DND-41 (cell line): ENCODE results near the gene TMEM131L.

Experiments used
- CTCF ChIP-seq: IDR thresholded peaks from 2 replicates; pipeline ENCODE4 v1.5.1; 2012; ENCODE audit warnings: borderline replicate concordance, low read length, moderate library complexity, mild to moderate bottlenecking; ENCODE audit not compliant: poor library complexity, severe bottlenecking; ENCODE audit errors: extremely low read depth
- EZH2 ChIP-seq: IDR thresholded peaks from 3 replicates; pipeline ENCODE4 v1.6.1; 2012; ENCODE audit warnings: borderline replicate concordance, low read depth, mild to moderate bottlenecking, moderate library complexity, low read length, inconsistent platforms; ENCODE audit not compliant: severe bottlenecking

- TF ChIP-seq CTCF = no peak
- TF ChIP-seq EZH2 = no peak
Observed at GRCh38 chr4:153421941-153422340, 44.2 kb upstream of the TMEM131L start.
